ENCODE results near the gene SLX4. TPM values are rescaled to one million over a fixed set of nuclear protein-coding genes. Genes with fewer than 3 reads are reported as not detected.

Gene SLX4
- total and polyA plus RNA-seq, 2 donors (not counting 3 experiments of a cell fraction or from before 2014, with no cell fraction given), result 2.9 to 8.9 TPM

DNA sequence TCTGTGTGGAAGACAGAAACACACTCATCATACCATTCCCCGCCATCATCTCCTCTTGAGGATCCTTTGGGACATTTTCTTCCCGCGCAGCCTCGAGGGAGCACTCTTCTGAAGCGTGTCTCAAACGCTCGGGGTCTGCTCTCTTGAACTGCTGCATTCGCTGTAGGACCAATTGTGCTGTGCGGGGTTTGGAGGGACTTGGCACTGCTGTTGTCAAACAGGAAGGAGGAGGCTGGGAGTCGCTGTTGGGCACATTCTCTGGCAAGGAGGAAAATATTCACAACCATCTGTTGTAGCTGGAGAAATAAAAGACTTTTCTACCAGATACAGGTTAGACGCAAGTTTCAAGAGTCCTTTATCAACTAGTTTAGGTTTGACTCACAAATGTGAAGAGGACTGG lies 5.0 kb downstream of the SLX4 start:
- ChIA-PET CTCF (interaction anchor here (1.3 kb wide), 1 partner anchor 40 kb away, joined by 4 read pairs; no protein-coding TSS in a partner anchor), POLR2A (no interaction called here)
- FAIRE-seq, result no peak
- no peak overlapping the region for H3K27ac ChIP-seq (ENCODE audit: insufficient read depth, low read depth, low read length)
- intact Hi-C loops (cut with micrococcal nuclease), result no loop called here
- no peak overlapping the region for H3K4me3 ChIP-seq (replicated peaks in 1 of 3; ENCODE audit: insufficient read depth in 1 of 3, low read depth in 1 of 3, low read length in 3 of 3)
- no peak overlapping the region for H2AFZ ChIP-seq (ENCODE audit: low read depth, low read length)
- H3K27me3 ChIP-seq (ENCODE audit: control insufficient read depth in 2 of 2, insufficient read depth in 2 of 2, low read length in 2 of 2), result no peaks in the 10 kb centered on the region
- no peaks in the 10 kb centered on the region for H3K36me3 ChIP-seq (ENCODE audit: control insufficient read depth in 2 of 2, extremely low read depth in 1 of 2, insufficient read depth in 2 of 2, low read length in 2 of 2)
- no peak for TF ChIP-seq POLR2A (IDR thresholded peaks at IDR 0.05; ENCODE audit: low read depth, low read length)
- no peak for TF ChIP-seq MAX (IDR thresholded peaks at IDR 0.05; ENCODE audit: insufficient read depth, insufficient read length)
- TF ChIP-seq JUN (IDR thresholded peaks at IDR 0.05; ENCODE audit: borderline replicate concordance, insufficient read depth, insufficient read length, low read depth), result no peak
- no peak for TF ChIP-seq MYC (IDR thresholded peaks at IDR 0.05; ENCODE audit: low read depth, low read length)
- no peak for TF ChIP-seq FOS (IDR thresholded peaks at IDR 0.05; ENCODE audit: borderline replicate concordance, insufficient read depth, low read length)
- no peak for TF ChIP-seq POLR2AphosphoS5 (IDR thresholded peaks at IDR 0.05; ENCODE audit: insufficient read depth, low read depth, low read length)
- TF ChIP-seq EZH2 (IDR thresholded peaks at IDR 0.05; ENCODE audit: borderline replicate concordance, low read depth, low read length, severe bottlenecking), result no peak
- H3K79me2 ChIP-seq (ENCODE audit: control insufficient read depth, insufficient read depth, low read length), result no peaks in the 10 kb centered on the region
- no TSS peak for BruUV-seq (replicated peaks)
- H3K9ac ChIP-seq (replicated peaks; ENCODE audit: extremely low read depth, insufficient read depth, low read length), result no peak overlapping the region
- no peak for DNase-seq (ENCODE audit: low read depth, low spot score)
- H3K9me1 ChIP-seq (replicated peaks; ENCODE audit: control insufficient read depth, extremely low read depth, insufficient read depth, low read length), result no peaks in the 10 kb centered on the region
- no peaks in the 10 kb centered on the region for H4K20me1 ChIP-seq (replicated peaks; ENCODE audit: control insufficient read depth, extremely low read depth, insufficient read depth, low read length)
- dilution Hi-C loops (cut with MboI; ENCODE audit: extremely low pct_ligation_motif_present, low sequenced_read_pairs), result no loop called here
- no peaks in the 10 kb centered on the region for H3K9me3 ChIP-seq (replicated peaks; ENCODE audit: control insufficient read depth, insufficient read depth, low read length)
- peaks cover 6% of the 10 kb centered on the region for H3K4me1 ChIP-seq (ENCODE audit: control insufficient read depth, extremely low read depth, insufficient read depth, low read length)
- H3K4me2 ChIP-seq (ENCODE audit: insufficient read depth, low read length), result no peak overlapping the region

DNA sequence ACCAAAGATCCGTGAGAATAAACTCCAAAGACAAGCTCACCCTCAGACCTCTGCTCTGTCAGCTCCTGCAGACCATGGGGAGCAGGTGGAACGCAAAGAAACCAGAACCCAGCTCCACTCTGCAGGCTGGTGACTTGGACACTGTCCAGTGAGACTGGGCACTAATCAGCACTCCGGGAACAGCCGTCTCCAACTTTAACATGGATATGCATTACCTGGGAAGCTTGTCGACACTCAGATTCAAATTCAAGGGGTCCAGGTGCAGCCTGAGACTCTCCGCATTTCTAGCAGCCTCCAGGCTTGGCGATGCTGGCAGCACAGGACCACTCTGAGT lies 9.1 kb downstream of the SLX4 start:
- DNase-seq (ENCODE audit: low read depth, low spot score) (no peak), FAIRE-seq (no peak)
- ChIA-PET POLR2A (no interaction called here), CTCF (no interaction called here)
- H4K20me1 ChIP-seq (replicated peaks; ENCODE audit: control insufficient read depth, extremely low read depth, insufficient read depth, low read length), result no peaks in the 10 kb centered on the region
- no peaks in the 10 kb centered on the region for H3K9me1 ChIP-seq (replicated peaks; ENCODE audit: control insufficient read depth, extremely low read depth, insufficient read depth, low read length)
- H3K9ac ChIP-seq (replicated peaks; ENCODE audit: extremely low read depth, insufficient read depth, low read length), result no peak overlapping the region
- H3K9me3 ChIP-seq (replicated peaks; ENCODE audit: control insufficient read depth, insufficient read depth, low read length), result no peaks in the 10 kb centered on the region
- no peak overlapping the region for H3K4me2 ChIP-seq (ENCODE audit: insufficient read depth, low read length)
- H3K4me3 ChIP-seq (replicated peaks in 1 of 3; ENCODE audit: insufficient read depth in 1 of 3, low read depth in 1 of 3, low read length in 3 of 3), result no peak overlapping the region
- H3K27me3 ChIP-seq (ENCODE audit: control insufficient read depth in 2 of 2, insufficient read depth in 2 of 2, low read length in 2 of 2), result no peaks in the 10 kb centered on the region
- no peaks in the 10 kb centered on the region for H3K79me2 ChIP-seq (ENCODE audit: control insufficient read depth, insufficient read depth, low read length)
- BruUV-seq (replicated peaks), result no TSS peak
- no peak overlapping the region for H2AFZ ChIP-seq (ENCODE audit: low read depth, low read length)
- H3K36me3 ChIP-seq (ENCODE audit: control insufficient read depth in 2 of 2, extremely low read depth in 1 of 2, insufficient read depth in 2 of 2, low read length in 2 of 2), result no peaks in the 10 kb centered on the region
- no peaks in the 10 kb centered on the region for H3K4me1 ChIP-seq (ENCODE audit: control insufficient read depth, extremely low read depth, insufficient read depth, low read length)
- dilution Hi-C loops (cut with MboI; ENCODE audit: extremely low pct_ligation_motif_present, low sequenced_read_pairs), result no loop called here
- no peak for TF ChIP-seq POLR2AphosphoS5 (IDR thresholded peaks at IDR 0.05; ENCODE audit: insufficient read depth, low read depth, low read length)
- TF ChIP-seq POLR2A (IDR thresholded peaks at IDR 0.05; ENCODE audit: low read depth, low read length), result no peak
- no peak for TF ChIP-seq MAX (IDR thresholded peaks at IDR 0.05; ENCODE audit: insufficient read depth, insufficient read length)
- no peak for TF ChIP-seq JUN (IDR thresholded peaks at IDR 0.05; ENCODE audit: borderline replicate concordance, insufficient read depth, insufficient read length, low read depth)
- TF ChIP-seq, protein P1, sequence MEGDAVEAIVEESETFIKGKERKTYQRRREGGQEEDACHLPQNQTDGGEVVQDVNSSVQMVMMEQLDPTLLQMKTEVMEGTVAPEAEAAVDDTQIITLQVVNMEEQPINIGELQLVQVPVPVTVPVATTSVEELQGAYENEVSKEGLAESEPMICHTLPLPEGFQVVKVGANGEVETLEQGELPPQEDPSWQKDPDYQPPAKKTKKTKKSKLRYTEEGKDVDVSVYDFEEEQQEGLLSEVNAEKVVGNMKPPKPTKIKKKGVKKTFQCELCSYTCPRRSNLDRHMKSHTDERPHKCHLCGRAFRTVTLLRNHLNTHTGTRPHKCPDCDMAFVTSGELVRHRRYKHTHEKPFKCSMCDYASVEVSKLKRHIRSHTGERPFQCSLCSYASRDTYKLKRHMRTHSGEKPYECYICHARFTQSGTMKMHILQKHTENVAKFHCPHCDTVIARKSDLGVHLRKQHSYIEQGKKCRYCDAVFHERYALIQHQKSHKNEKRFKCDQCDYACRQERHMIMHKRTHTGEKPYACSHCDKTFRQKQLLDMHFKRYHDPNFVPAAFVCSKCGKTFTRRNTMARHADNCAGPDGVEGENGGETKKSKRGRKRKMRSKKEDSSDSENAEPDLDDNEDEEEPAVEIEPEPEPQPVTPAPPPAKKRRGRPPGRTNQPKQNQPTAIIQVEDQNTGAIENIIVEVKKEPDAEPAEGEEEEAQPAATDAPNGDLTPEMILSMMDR (IDR thresholded peaks at IDR 0.05; ENCODE audit: extremely low read depth in 1 of 2, insufficient read depth in 1 of 2, low read depth in 1 of 2, low read length in 2 of 2), result no peak
- no peak for TF ChIP-seq MYC (IDR thresholded peaks at IDR 0.05; ENCODE audit: low read depth, low read length)
- TF ChIP-seq EZH2 (IDR thresholded peaks at IDR 0.05; ENCODE audit: borderline replicate concordance, low read depth, low read length, severe bottlenecking), result no peak
- no peak for TF ChIP-seq GATA2 (IDR thresholded peaks at IDR 0.05; ENCODE audit: insufficient read depth, insufficient read length, low read depth, low read length)
- H3K27ac ChIP-seq (ENCODE audit: insufficient read depth, low read depth, low read length), result no peak overlapping the region
- intact Hi-C loops (cut with micrococcal nuclease), result no loop called here
